Measurements from ENCODE around the gene TREH. TPM values are rescaled to one million over a fixed set of nuclear protein-coding genes. Genes with fewer than 3 reads are reported as not detected.
"Not testable (repeated sequence)": the region's sequence is repeated elsewhere in the genome, so short reads cannot be mapped to it uniquely, and the experiment has no call there.

TREH gene
- total RNA-seq, 1 donor from 2014 or later: not detected

DNA sequence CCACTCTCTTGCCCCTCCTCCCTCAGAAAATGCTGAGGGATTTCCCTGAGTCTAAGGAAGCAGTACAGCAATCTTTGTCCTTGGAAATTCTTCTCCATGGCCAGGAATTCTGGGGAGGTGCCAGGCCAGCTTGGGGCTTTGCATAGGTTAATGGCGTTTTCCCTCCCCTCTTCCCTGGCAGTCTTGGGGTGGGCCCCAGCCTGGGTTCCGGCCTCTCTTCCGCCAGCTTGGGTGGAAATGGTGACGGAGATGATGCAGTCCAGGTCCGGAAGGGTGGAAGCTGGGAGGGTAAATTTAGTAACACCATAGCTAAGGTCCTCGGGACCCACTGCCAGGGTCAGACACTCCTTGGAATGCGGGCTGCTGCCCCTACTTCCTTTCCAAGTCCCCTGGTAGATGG is 67.1 kb downstream of the TREH start:
- DNase-seq (ENCODE audit: low spot score): peak; percentile 75

DNA sequence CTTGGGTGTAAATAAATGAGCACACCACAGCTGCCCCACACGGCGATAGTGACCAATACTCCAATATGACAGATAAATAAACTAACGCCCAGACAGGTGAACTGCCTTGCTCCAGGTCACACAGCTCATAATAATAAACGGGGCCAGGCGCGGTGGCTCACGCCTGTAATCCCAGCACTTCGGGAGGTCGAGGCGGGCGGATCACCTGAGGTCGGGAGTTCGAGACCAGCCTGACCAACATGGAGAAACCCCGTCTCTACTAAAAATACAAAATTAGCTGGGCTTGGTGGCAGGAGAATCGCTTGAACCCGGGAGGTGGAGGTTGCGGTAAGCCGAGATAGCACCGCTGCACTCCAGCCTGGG is 68.0 kb downstream of the TREH start:
- DNase-seq (ENCODE audit: low spot score): not testable (repeated sequence)

DNA sequence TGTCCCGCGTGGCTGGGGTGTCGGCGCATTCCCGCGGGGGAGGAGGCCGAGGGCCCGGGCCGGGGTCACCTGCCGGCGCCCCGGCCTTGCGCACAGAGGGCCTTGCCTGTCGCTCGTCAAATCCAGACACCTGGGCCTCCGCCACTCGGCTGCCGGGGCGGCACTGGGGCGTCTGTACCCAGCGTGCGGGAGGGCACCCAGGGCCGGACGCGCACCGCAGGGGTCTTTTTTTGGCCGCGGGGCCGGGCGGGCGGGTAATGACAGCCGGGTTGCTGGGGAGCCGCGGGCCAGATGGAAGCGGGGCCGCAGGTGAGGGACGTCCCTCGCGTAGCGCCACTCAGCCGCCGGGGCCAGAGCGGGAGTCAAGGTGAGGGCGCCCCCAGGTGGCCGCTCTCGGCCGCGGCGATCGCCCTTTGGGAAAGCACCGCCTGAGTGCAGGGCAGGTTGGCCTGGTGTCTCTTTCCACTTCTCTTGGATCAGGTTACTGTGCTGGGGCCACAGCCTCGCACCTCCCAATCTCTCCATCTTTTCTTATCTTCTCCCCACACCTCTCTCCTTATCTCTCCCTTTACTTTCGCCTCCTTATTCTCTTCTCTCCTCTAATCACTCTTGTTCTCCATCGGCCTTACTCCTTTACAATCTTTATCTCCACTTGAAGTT is 68.5 kb downstream of the TREH start:
- peak; percentile 60 for DNase-seq (ENCODE audit: low spot score)

DNA sequence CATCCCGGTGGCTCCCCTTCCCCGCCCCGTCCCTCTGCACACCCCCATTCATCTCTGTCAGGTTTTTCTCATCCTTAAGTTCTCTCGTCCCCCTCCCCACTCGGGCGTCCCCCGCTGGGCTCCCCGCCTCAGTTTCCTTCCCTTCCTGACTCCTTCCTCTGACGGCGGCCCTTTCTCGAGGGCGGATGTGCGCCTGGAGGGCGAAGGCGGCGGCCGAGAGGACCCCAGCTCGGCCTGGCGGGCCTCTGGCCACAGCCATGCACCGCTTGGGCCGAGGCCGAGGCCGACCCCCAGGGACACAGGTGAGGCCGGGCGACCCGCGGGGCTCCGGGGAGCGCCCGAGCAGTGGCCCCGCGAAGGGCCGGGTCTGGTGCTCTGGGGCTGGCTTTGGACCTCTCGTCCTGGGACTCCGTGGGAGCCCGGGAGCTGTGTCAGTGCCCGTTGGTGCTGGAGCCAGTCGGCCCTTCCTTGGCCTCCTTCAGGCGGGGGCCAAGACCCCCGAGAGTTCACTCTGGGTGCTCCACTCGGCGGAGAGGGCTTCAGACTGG is 69.2 kb downstream of the TREH start:
- DNase-seq (ENCODE audit: low spot score): no peak

DNA sequence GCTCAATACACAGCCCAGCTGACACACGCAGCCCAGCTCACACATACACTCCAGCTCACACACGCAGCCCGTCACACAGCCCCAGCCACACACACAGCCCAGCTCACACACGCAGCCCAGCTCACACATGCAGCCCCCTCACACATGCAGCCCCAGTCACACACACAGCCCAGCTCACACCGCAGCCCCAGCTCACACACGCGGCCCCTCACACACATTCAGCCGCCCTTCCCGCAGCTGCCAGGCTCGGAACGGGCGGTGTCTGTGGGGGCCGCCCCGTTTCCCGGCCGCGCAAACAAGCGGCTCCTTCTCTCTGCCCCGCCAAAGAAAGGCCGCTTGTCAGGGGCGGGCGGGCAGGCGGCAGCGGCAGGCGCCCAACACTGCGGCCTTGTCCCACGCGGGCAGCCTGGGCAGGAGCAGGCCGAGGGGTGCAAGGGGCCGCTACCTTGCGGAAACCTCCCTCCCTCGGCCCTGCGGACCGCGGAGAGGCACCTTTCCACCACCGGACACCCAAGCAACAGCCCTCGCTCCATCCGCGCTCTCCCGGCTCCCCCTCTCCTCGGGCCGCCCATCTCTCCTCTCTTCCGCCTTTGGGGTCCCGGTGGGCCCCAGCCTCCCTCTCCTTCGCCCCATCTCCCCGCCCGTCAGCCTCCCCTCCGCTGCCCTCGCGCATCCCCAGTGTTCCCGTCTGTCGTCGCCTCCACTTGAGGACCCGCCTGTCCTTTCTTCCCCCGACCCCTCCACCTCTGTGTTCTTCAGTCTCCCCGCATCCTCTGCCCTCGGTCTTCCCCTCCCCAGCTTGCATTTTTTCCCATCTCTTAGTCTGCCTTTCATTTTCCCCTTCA is 69.8 kb downstream of the TREH start:
- DNase-seq (ENCODE audit: low spot score): peak; percentile 50

DNA sequence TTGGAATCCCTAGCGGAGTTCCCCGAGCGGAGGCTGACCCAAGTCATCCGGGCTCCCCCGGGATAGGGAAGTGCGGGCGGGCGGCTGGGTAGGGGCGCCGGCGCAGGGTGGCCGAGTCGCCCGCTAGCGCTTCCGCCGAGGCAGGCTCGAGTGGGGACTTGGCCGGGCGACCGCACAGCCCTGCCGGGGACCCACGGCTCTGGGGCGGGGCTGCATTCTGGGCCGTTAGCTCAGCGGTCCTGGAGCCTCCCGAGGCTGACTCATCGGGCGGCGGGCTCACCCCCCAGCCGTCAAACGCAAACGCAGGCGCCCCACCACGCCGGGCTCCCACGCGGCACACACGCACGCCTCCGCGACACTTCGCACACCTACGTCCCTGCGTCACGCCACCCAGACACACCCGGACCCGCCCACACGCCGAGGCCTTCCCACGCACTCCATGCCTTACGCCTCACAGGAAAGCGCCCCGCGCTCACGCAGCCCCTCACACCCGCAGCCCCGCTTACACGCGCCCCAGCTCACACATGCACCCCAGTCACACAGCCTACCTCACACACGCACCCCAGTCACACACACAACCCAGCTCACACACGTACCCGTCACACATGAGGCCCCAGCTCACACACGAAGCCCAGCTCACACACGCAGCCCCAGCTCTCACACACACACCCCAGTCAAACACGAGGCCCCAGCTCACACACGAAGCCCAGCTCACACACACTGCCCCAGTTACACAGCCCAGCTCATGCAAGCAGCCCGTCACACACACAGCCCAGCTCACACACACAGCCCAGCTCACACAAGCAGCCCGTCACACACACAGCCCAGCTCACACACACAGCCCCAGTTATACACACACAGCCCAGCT is 70.9 kb downstream of the TREH start:
- peak; percentile 83 for DNase-seq (ENCODE audit: low spot score)

DNA sequence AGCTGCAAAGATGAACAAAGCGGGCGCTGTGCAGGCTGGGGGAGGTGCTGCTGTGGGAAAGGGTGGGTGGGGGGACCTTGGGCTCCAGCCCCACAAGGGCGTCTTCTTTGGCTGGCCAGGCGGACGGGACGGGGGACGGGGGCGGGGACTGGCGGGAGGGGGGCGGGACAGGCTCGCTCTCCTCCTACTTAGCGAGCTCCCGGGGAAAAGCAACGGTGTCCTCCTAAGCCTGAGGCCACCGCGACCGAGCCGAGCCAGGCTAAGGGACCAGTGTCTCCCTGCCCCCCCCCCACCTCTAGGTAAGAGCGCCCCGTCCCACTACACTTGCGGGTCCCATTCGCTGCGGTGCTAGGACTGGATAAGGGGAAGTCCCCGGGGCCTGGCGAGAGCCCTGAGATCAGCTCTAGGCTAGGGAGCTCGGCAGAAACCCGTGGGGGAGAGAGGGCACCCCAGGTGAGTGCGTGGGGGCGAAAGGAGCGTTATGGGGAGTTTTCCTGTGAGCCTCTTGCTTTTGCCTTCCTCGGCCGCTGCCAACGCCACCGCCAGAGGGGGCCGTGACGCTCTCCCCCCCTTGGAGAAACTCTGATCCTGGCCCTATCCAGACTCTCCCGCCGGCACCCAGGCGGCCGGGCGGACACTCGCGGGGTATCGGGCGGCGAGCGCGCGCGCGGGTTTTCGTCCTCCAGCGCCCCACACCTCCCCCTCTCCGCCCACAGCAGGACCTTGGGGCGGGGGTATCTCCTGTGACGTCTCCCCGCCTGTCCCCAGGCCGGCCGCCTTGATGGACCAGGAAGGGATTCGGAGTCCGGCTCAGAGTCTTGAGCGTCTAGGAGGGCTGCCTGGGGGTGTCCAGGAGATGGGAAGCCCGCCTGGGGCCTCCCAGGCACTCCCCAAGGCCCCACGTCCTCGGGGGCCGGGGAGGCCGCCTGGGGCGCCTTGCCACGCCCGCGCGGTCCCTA is 71.8 kb downstream of the TREH start, which contains the start of gene PHLDB1:
Gene PHLDB1 (plus strand): TSS at position 215 of the 959 bp plus-strand sequence. CDS start 6,222 bp downstream, outside the sequence.
- peak; percentile 73 for DNase-seq (ENCODE audit: low spot score)

Other genes starting within 250 kb of the TREH start
- 20.9 TPM for gene KMT2A, start 243.2 kb downstream of the TREH start, total RNA-seq (ENCODE audit: insufficient read depth, low replicate concordance)
- gene TTC36, start 152.2 kb downstream of the TREH start, total RNA-seq (ENCODE audit: insufficient read depth, low replicate concordance): 6.3 TPM
- 19.3 TPM for gene TMEM25, start 148.5 kb downstream of the TREH start, total RNA-seq (ENCODE audit: insufficient read depth, low replicate concordance)
- 35.4 TPM for gene IFT46, start 113.7 kb downstream of the TREH start, total RNA-seq (ENCODE audit: insufficient read depth, low replicate concordance)
- gene ARCN1, start 107.2 kb downstream of the TREH start, total RNA-seq (ENCODE audit: insufficient read depth, low replicate concordance): 144 TPM
- 70.3 TPM for gene PHLDB1, start 72.0 kb downstream of the TREH start, total RNA-seq (ENCODE audit: insufficient read depth, low replicate concordance)
- gene DDX6, start 111.5 kb upstream of the TREH start, total RNA-seq (ENCODE audit: insufficient read depth, low replicate concordance): 126 TPM
- 0.48 TPM for gene CXCR5, start 204.2 kb upstream of the TREH start, total RNA-seq (ENCODE audit: insufficient read depth, low replicate concordance)
- 15.9 TPM for gene BCL9L, start 246.3 kb upstream of the TREH start, total RNA-seq (ENCODE audit: insufficient read depth, low replicate concordance)

All from umbilical cord (tissue), 2 donors.